Skeletal muscle tissue (tissue), 4 donors: Measurements from ENCODE around the gene LGALS1. TPM values are rescaled to one million over a fixed set of nuclear protein-coding genes. Genes with fewer than 3 reads are reported as not detected.

Experiments used
- H3K27ac ChIP-seq: one replicate; pipeline ENCODE4 v1.7.0; 2013; ENCODE audit warnings: mild to moderate bottlenecking, low read depth, low read length, inconsistent platforms
- H3K27me3 ChIP-seq, 3 donors: one replicate each; pipeline ENCODE4 v1.7.0; 2013; ENCODE audit warnings: low read length in 3 of 3; ENCODE audit not compliant: control insufficient read depth in 3 of 3, insufficient read depth in 3 of 3
- H3K36me3 ChIP-seq, 3 donors: one replicate each; pipeline ENCODE4 v1.7.0; 2013; ENCODE audit warnings: low read length in 3 of 3; ENCODE audit not compliant: control insufficient read depth in 3 of 3, insufficient read depth in 3 of 3
- H3K4me1 ChIP-seq, 3 donors: one replicate each; pipeline ENCODE4 v1.7.0; 2013; ENCODE audit warnings: low read length in 3 of 3, mild to moderate bottlenecking in 3 of 3; ENCODE audit not compliant: control insufficient read depth in 3 of 3, insufficient read depth in 3 of 3
- H3K4me3 ChIP-seq, 3 donors: one replicate each; pipeline ENCODE4 v1.7.0; 2013; ENCODE audit warnings: low read length in 3 of 3
- H3K9ac ChIP-seq, 3 donors: one replicate each; pipeline ENCODE4 v1.7.0; 2013; ENCODE audit warnings: low read length in 3 of 3, mild to moderate bottlenecking in 3 of 3, moderate library complexity in 2 of 3, low read depth in 1 of 3
- H3K9me3 ChIP-seq, 3 donors: one replicate each; pipeline ENCODE4 v1.7.0; 2013; ENCODE audit warnings: low read length in 3 of 3; ENCODE audit not compliant: control insufficient read depth in 3 of 3
- total RNA-seq: library from RNA; depleted of rRNA; stranded (reverse); fragments of >200 nt; gene quantifications from one replicate; pipeline ENCODE4 v1.2.3, GENCODE V29; 2014
- donor health status: Osteomylitis.

Gene LGALS1
- total RNA-seq, 1 donor from 2014 or later, result 3,417 TPM

DNA sequence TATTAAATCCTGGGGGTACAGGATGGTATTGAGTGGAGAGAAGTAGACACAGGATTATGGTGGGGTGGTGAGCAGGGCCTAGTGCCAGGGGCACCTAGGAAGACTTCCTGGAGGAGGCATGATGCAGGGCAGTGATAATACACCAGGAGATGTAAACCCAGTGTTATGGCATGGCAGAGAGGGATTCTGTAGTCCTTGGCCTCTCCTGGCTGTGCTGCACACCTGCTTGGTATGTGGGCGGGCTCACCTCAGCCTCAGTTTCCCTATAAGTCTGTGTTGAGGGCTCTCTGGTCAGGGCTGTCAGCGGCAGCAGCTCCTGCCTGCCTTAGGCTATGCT lies 14.8 kb upstream of the LGALS1 start:
- Histone ChIP-seq H3K4me1 (peaks cover 50 to 57% (median 55%) of the 10 kb centered on the region in 3 donors), H3K27me3 (no peaks in the 10 kb centered on the region), H3K36me3 (peaks cover 0 to 4% (median 2%) of the 10 kb centered on the region in 3 donors), H3K9me3 (no peaks in the 10 kb centered on the region), H3K4me3 (peak overlapping the region; percentile 11 to 49 (median 45)), H3K9ac (peak overlapping the region; percentile 16 to 88 (median 39)), H3K27ac (peak overlapping the region; percentile 64)

DNA sequence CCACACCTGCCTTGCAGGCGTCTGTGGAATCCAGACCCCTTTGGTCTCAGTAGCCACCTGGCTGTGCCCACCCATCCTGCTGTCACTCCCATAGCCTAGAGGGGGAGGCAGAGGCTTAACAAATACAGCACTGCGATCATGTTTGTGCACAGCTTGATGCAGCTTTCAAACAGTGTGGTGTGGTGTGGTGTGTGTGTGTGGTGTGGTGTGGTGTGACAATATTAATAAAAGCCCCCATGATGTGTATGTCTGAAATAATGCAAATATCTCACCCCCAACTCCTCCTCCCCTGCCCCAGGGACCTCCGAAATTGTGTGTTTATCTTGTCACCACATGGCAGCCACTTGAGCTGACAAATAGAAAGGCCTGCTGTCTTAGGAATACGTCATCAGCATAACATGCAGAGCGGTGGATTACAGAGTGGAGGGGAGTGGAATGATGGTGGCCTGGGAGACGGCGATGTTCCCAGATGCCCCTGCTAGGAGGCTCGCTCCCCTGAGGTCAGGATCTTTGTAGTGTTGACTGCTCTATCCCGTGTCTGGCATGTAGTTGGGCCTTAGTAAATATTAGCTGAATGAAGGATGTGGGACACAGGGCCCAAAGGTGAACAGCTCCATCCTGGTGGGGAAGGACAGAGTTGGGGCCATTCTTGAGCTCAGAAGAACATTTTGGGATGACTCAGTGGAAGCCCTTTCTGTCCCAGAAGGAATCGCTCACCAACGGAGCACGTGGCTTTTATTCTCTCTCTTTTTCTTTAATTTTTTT lies 14.1 kb upstream of the LGALS1 start:
- peaks cover 0 to 8% (median 6%) of the 10 kb centered on the region in 3 donors for H3K36me3 ChIP-seq
- peak overlapping the region; percentile 45 to 58 (median 48) for H3K4me3 ChIP-seq
- peak overlapping the region; percentile 64 for H3K27ac ChIP-seq
- no peaks in the 10 kb centered on the region for H3K9me3 ChIP-seq
- H3K27me3 ChIP-seq, result no peaks in the 10 kb centered on the region
- H3K9ac ChIP-seq, result peak overlapping the region; percentile 39 to 88 (median 65)
- peaks cover 50 to 57% (median 54%) of the 10 kb centered on the region in 3 donors for H3K4me1 ChIP-seq

DNA sequence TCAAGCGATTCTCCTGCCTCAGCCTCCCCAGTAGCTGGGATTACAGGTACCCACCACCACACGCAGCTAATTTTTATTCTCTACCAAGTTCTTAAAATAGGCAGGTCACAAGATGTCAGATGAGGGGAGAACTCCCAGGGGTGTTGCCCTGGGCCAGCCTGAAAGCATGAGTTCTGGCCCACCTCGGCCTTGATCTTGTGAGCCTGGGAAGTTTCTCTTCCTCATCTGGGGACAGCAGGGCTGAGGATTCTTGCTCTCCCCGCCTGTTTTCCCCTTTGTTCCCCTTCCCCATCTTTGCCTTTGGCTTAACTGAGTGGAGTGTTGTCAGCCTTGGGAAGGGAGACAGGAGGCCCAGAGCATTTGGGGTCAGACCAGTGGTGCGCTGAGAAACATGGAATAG lies 13.4 kb upstream of the LGALS1 start:
- peaks cover 50 to 57% (median 53%) of the 10 kb centered on the region in 3 donors for H3K4me1 ChIP-seq
- H3K27me3 ChIP-seq, result no peaks in the 10 kb centered on the region
- peak overlapping the region in 2 of 3 donors; percentile 5 to 25 for H3K9ac ChIP-seq
- H3K4me3 ChIP-seq, result no peak overlapping the region
- peaks cover 0 to 13% (median 6%) of the 10 kb centered on the region in 3 donors for H3K36me3 ChIP-seq
- no peaks in the 10 kb centered on the region for H3K9me3 ChIP-seq
- peak overlapping the region; percentile 50 for H3K27ac ChIP-seq

DNA sequence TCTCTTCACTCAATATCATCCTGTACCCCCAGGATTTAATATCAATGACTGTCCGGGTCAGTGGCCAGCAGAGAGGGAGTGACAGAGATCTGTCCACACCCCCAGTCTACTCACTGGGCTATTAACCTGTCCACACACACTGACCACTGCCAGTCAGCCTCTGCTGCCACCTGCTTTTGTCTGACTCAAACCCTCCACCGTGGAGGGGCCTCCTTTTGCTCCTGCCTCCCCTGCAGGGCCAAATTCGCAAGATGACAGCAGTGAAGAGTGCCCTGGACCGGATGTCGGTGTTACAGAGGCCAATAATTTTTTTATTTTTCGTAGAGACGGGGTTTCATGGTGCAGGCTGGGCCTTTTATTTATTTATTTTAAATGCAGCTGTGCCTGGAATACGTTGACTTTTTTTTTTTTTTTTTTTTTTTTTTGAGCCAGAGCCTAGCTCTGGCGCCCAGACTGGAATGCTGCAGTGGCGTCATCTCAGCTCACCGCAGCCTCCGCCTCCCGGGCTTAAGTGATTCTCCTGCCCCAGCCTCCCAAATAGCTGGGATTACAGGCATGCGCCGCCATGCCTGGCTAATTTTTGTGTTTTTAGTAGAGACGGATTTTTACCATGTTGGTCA lies 11.8 kb upstream of the LGALS1 start:
- H3K27me3 ChIP-seq, result no peaks in the 10 kb centered on the region
- peaks cover 0 to 13% (median 6%) of the 10 kb centered on the region in 3 donors for H3K36me3 ChIP-seq
- H3K9me3 ChIP-seq, result no peaks in the 10 kb centered on the region
- peak overlapping the region; percentile 44 for H3K27ac ChIP-seq
- no peak overlapping the region for H3K9ac ChIP-seq
- no peak overlapping the region for H3K4me3 ChIP-seq
- H3K4me1 ChIP-seq, result peaks cover 45 to 50% (median 49%) of the 10 kb centered on the region in 3 donors

DNA sequence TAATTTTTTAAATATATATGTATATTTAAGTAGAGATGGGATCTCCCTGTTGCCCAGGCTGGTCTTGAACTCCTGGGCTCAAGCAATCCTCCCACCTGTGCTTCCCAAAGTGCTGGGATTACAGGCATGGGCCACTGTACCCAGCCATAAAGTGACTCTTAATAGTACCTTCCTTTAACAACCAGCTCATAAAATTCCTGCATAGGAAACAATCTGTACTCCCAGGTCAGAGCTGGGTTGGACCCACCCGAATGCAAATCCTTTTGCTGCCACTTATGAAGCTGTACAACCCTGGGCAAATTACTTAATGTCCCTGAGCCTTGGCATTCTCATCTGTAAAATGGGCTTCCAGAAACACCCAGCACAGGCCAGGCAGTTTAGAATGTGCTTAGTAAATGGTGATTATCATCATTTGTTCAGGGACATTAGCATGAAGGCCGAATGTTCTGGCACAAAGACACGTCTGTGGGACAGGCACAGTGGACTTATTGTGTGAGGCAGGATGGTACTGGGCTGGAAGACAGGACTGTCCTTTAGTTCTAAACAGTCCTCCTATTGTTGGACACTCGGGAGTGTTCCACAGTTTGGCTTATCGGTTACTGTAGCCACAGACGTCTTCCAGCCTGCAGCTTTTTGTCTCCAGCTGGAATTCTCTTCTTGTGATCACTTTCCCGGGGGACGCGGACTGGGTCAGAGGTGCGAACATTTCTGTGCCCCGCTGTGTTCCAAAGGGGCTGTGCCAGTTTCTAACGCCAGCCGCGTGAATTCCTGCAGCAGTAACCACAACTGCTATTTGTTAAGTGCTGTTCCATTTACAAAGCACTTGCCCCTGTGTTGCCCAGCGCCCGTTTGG lies 11.0 kb upstream of the LGALS1 start:
- H3K9ac ChIP-seq, result peak overlapping the region in 2 of 3 donors; percentile 41 to 54
- no peaks in the 10 kb centered on the region for H3K9me3 ChIP-seq
- peaks cover 0 to 13% (median 6%) of the 10 kb centered on the region in 3 donors for H3K36me3 ChIP-seq
- no peaks in the 10 kb centered on the region for H3K27me3 ChIP-seq
- no peak overlapping the region for H3K27ac ChIP-seq
- H3K4me3 ChIP-seq, result no peak overlapping the region
- peaks cover 41 to 46% (median 45%) of the 10 kb centered on the region in 3 donors for H3K4me1 ChIP-seq

DNA sequence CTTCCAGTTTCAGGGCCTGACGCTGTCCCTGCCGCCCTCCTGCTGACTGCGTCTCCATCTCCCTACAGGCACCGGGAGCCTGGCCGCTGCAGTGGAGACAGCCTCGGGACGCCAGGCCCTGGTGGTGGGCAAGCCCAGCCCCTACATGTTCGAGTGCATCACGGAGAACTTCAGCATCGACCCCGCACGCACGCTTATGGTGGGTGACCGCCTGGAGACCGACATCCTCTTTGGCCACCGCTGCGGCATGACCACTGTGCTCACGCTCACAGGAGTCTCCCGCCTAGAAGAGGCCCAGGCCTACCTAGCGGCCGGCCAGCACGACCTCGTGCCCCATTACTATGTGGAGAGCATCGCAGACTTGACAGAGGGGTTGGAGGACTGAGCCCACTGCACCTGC lies 9.9 kb upstream of the LGALS1 start:
- Histone ChIP-seq H3K27ac (no peak overlapping the region), H3K4me1 (peaks cover 31 to 36% (median 35%) of the 10 kb centered on the region in 3 donors), H3K9me3 (no peaks in the 10 kb centered on the region), H3K27me3 (no peaks in the 10 kb centered on the region), H3K4me3 (no peak overlapping the region), H3K36me3 (peaks cover 0 to 13% (median 6%) of the 10 kb centered on the region in 3 donors), H3K9ac (no peak overlapping the region)

DNA sequence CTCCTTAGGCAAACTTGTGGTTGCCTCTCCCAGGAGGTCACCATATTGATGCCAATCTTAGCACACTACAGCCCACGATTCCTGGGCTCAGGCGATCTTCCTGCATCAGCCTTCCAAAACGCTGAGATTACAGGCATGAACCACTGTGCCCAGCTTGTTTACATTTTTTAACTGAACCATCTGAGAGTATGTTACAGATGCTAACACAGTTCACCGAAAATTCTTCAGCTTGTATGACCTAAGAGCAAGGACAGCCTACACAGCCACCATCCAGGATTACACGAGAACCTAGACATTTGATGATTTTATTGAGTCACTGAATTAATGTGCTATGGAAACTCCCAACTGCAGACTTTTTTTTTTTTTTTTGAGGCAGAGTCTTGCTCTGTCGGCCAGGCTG lies 5.8 kb upstream of the LGALS1 start:
- no peak overlapping the region for H3K9ac ChIP-seq
- peaks cover 0 to 13% (median 6%) of the 10 kb centered on the region in 3 donors for H3K36me3 ChIP-seq
- peaks cover 14 to 26% (median 22%) of the 10 kb centered on the region in 3 donors for H3K4me1 ChIP-seq
- H3K27me3 ChIP-seq, result no peaks in the 10 kb centered on the region
- no peaks in the 10 kb centered on the region for H3K9me3 ChIP-seq
- H3K27ac ChIP-seq, result no peak overlapping the region
- no peak overlapping the region for H3K4me3 ChIP-seq

DNA sequence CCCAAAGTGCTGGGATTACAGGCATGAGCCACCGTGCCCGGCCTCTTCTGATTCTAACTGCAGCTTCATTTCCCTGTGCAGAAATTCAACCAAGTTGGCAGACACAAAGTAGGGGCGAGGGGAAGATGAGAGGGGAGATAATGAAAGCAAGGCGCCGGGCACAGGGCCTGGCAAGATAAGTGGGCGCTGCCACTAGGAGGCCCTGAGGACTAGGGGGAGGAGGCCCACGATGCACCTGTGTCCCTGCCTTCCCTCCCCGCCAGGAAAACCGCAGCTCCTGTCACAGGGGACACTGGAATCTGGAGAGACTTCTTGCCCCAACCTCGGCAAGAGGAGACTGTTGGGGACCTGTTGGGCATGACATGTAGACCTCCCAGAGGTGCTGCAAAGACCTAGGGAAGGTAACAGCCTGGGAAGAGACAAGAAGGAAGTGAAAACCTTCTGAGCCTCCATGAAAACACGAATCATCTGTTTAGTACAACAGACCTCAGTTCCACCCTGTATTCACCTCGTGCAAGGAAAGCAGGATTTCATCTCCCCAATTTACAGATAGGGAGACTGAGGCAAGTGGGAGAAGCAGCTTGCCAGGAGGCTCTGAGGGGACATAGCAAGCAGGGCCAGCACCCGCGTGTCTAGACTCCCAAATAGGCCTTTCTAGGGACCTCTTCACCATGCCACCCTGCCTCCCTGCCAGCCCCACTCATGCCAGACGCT lies 3.1 kb upstream of the LGALS1 start:
- no peak overlapping the region for H3K27ac ChIP-seq
- H3K4me3 ChIP-seq, result no peak overlapping the region
- H3K4me1 ChIP-seq, result peaks cover 20 to 32% (median 28%) of the 10 kb centered on the region in 3 donors
- H3K27me3 ChIP-seq, result no peaks in the 10 kb centered on the region
- H3K9me3 ChIP-seq, result no peaks in the 10 kb centered on the region
- H3K36me3 ChIP-seq, result no peaks in the 10 kb centered on the region
- no peak overlapping the region for H3K9ac ChIP-seq

DNA sequence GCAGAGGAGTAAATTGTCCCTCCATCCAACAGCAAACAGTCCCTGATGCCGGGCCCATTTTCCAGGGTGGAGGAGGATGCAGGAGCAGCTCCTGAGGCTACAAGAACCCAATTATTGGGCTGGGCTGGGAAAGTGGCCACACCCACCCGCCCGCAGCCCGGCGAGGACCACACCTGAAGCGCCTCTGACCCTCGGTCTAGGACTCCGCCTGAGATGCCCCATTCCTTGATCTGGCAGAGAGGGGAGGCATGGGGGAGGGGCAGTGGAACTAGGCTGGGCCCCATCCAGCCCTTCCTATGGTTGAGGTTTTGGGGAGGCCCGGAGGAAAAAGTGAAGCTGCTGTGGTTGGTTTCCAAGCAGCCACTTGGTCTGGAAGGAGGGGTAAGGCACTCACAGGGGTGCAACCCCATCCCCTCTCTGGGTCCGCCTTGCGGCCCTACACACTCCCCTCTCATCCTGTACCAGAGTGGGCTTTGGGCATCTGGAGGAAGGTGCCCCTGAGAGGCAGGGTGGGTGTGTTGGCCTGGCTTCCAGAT lies 2.4 kb upstream of the LGALS1 start:
- Histone ChIP-seq H3K4me1 (peaks cover 23 to 32% (median 31%) of the 10 kb centered on the region in 3 donors), H3K9ac (no peak overlapping the region), H3K9me3 (no peaks in the 10 kb centered on the region), H3K27ac (no peak overlapping the region), H3K27me3 (no peaks in the 10 kb centered on the region), H3K4me3 (no peak overlapping the region), H3K36me3 (peaks cover 0 to under 1% (median 0%) of the 10 kb centered on the region in 3 donors)
